Stimulated activated naive CD8-positive, alpha-beta T cell treated with anti-CD3 and anti-CD28 coated beads, Interleukin-15, Interleukin-2, amounts not matched to agents 100 ng/mL and 50 ng/mL, for 24 hours (primary cell): Measurements from ENCODE around the gene ZNF337.
"Not testable (repeated sequence)": the region's sequence is repeated elsewhere in the genome, so short reads cannot be mapped to it uniquely, and the experiment has no call there.

Experiments used
- H3K27ac Mint-ChIP-seq: one replicate; pipeline ENCODE4 v1.8.0; 2021; ENCODE audit warnings: mild to moderate bottlenecking, mixed read lengths
- H3K27me3 Mint-ChIP-seq: one replicate; pipeline ENCODE4 v1.8.0; 2021; ENCODE audit warnings: mixed read lengths
- H3K36me3 Mint-ChIP-seq: one replicate; pipeline ENCODE4 v1.8.0; 2021; ENCODE audit warnings: low read depth, mixed read lengths
- H3K4me1 Mint-ChIP-seq: one replicate; pipeline ENCODE4 v1.8.0; 2021; ENCODE audit warnings: low read depth, mixed read lengths
- H3K4me3 Mint-ChIP-seq: one replicate; pipeline ENCODE4 v1.8.0; 2021; ENCODE audit warnings: mild to moderate bottlenecking, mixed read lengths
- H3K9me3 Mint-ChIP-seq: one replicate; pipeline ENCODE4 v1.8.0; 2021; ENCODE audit warnings: mixed read lengths

ZNF337 gene

GRCh38 chr20:25675161-25675560 lies 21.5 kb downstream of the ZNF337 start:
- no peaks in the 10 kb centered on the region for H3K4me1 Mint-ChIP-seq
- H3K36me3 Mint-ChIP-seq: peaks cover 81% of the 10 kb centered on the region
- no peak overlapping the region for H3K27ac Mint-ChIP-seq
- peaks cover 3% of the 10 kb centered on the region for H3K9me3 Mint-ChIP-seq
- H3K27me3 Mint-ChIP-seq: no peaks in the 10 kb centered on the region
- H3K4me3 Mint-ChIP-seq: no peak overlapping the region

- Mint-ChIP-seq H3K27me3 (no peaks in the 10 kb centered on the region), H3K36me3 (peaks cover 60% of the 10 kb centered on the region), H3K9me3 (peaks cover 3% of the 10 kb centered on the region), H3K4me3 (no peak overlapping the region), H3K27ac (no peak overlapping the region), H3K4me1 (no peaks in the 10 kb centered on the region)
Measured at GRCh38 chr20:25672659-25673235, 23.9 kb downstream of the ZNF337 start.

- Mint-ChIP-seq H3K36me3 (peaks cover 31% of the 10 kb centered on the region), H3K4me3 (no peak overlapping the region), H3K27ac (no peak overlapping the region), H3K9me3 (peaks cover 3% of the 10 kb centered on the region), H3K27me3 (no peaks in the 10 kb centered on the region), H3K4me1 (no peaks in the 10 kb centered on the region)
Measured at GRCh38 chr20:25669826-25670422, 26.7 kb downstream of the ZNF337 start.

GRCh38 chr20:25668446-25668845 lies 28.2 kb downstream of the ZNF337 start:
- Mint-ChIP-seq H3K36me3 (peaks cover 16% of the 10 kb centered on the region), H3K4me3 (no peak overlapping the region), H3K9me3 (peaks cover 3% of the 10 kb centered on the region), H3K27ac (no peak overlapping the region), H3K27me3 (no peaks in the 10 kb centered on the region), H3K4me1 (no peaks in the 10 kb centered on the region)

GRCh38 chr20:25659999-25660398 lies 36.7 kb downstream of the ZNF337 start:
- Mint-ChIP-seq H3K9me3 (no peaks in the 10 kb centered on the region), H3K27me3 (no peaks in the 10 kb centered on the region), H3K4me3 (no peak overlapping the region), H3K4me1 (no peaks in the 10 kb centered on the region), H3K36me3 (peaks cover 18% of the 10 kb centered on the region), H3K27ac (no peak overlapping the region)

GRCh38 chr20:25654487-25654886 lies 42.2 kb downstream of the ZNF337 start:
- Mint-ChIP-seq H3K27me3 (no peaks in the 10 kb centered on the region), H3K4me1 (no peaks in the 10 kb centered on the region), H3K9me3 (no peaks in the 10 kb centered on the region), H3K4me3 (no peak overlapping the region), H3K27ac (no peak overlapping the region), H3K36me3 (peaks cover 23% of the 10 kb centered on the region)

- not testable (repeated sequence) for H3K27me3 Mint-ChIP-seq, H3K9me3 Mint-ChIP-seq, H3K4me3 Mint-ChIP-seq, H3K27ac Mint-ChIP-seq, H3K4me1 Mint-ChIP-seq
- H3K36me3 Mint-ChIP-seq: peaks cover 18% of the 10 kb centered on the region
Measured at GRCh38 chr20:25652866-25653265, 43.8 kb downstream of the ZNF337 start.

- Mint-ChIP-seq H3K4me3 (no peak overlapping the region), H3K36me3 (peaks cover 10% of the 10 kb centered on the region), H3K4me1 (peaks cover 5% of the 10 kb centered on the region), H3K27ac (no peak overlapping the region), H3K9me3 (no peaks in the 10 kb centered on the region), H3K27me3 (no peaks in the 10 kb centered on the region)
Measured at GRCh38 chr20:25644814-25645213, 51.8 kb downstream of the ZNF337 start.

GRCh38 chr20:25643716-25644115 lies 52.9 kb downstream of the ZNF337 start:
- Mint-ChIP-seq H3K27me3 (no peaks in the 10 kb centered on the region), H3K9me3 (no peaks in the 10 kb centered on the region), H3K27ac (no peak overlapping the region), H3K36me3 (peaks cover 10% of the 10 kb centered on the region), H3K4me1 (peaks cover 5% of the 10 kb centered on the region), H3K4me3 (no peak overlapping the region)

- H3K9me3 Mint-ChIP-seq: peaks cover 4% of the 10 kb centered on the region
- no peak overlapping the region for H3K27ac Mint-ChIP-seq
- H3K4me3 Mint-ChIP-seq: no peak overlapping the region
- no peaks in the 10 kb centered on the region for H3K27me3 Mint-ChIP-seq
- peaks cover 7% of the 10 kb centered on the region for H3K4me1 Mint-ChIP-seq
- H3K36me3 Mint-ChIP-seq: peaks cover 34% of the 10 kb centered on the region
Measured at GRCh38 chr20:25637247-25637646, 59.4 kb downstream of the ZNF337 start.

- H3K4me3 Mint-ChIP-seq: no peak overlapping the region
Measured at GRCh38 chr20:25632940-25633790, 63.5 kb downstream of the ZNF337 start.

GRCh38 chr20:25630615-25631014 lies 66.0 kb downstream of the ZNF337 start:
- Mint-ChIP-seq H3K36me3 (peaks cover 32% of the 10 kb centered on the region), H3K4me1 (peaks cover 22% of the 10 kb centered on the region)
- not testable (repeated sequence) for H3K27ac Mint-ChIP-seq

More at GRCh38 chr20:25632940-25633790, 63.5 kb downstream of the ZNF337 start:
- no peaks in the 10 kb centered on the region for H3K27me3 Mint-ChIP-seq
- no peak overlapping the region for H3K27ac Mint-ChIP-seq
- H3K4me1 Mint-ChIP-seq: peaks cover 22% of the 10 kb centered on the region
- H3K9me3 Mint-ChIP-seq: peaks cover 4% of the 10 kb centered on the region
- peaks cover 39% of the 10 kb centered on the region for H3K36me3 Mint-ChIP-seq

GRCh38 chr20:25629816-25630499 lies 66.7 kb downstream of the ZNF337 start:
- no peaks in the 10 kb centered on the region for H3K9me3 Mint-ChIP-seq
- H3K27me3 Mint-ChIP-seq: no peaks in the 10 kb centered on the region
- no peak overlapping the region for H3K27ac Mint-ChIP-seq
- H3K36me3 Mint-ChIP-seq: peaks cover 25% of the 10 kb centered on the region
- peaks cover 22% of the 10 kb centered on the region for H3K4me1 Mint-ChIP-seq
- no peak overlapping the region for H3K4me3 Mint-ChIP-seq

More at GRCh38 chr20:25630615-25631014, 66.0 kb downstream of the ZNF337 start:
- H3K27me3 Mint-ChIP-seq, H3K9me3 Mint-ChIP-seq, H3K4me3 Mint-ChIP-seq: not testable (repeated sequence)

GRCh38 chr20:25626779-25627178 lies 69.9 kb downstream of the ZNF337 start:
- Mint-ChIP-seq H3K36me3 (peaks cover 27% of the 10 kb centered on the region), H3K9me3 (no peaks in the 10 kb centered on the region), H3K27ac (no peak overlapping the region), H3K27me3 (no peaks in the 10 kb centered on the region), H3K4me3 (no peak overlapping the region), H3K4me1 (peaks cover 37% of the 10 kb centered on the region)

- H3K4me1 Mint-ChIP-seq: peaks cover 28% of the 10 kb centered on the region
- H3K36me3 Mint-ChIP-seq: peaks cover 43% of the 10 kb centered on the region
- peak overlapping the region; percentile 89 for H3K4me3 Mint-ChIP-seq
- no peaks in the 10 kb centered on the region for H3K9me3 Mint-ChIP-seq
- H3K27me3 Mint-ChIP-seq: no peaks in the 10 kb centered on the region
- peak overlapping the region; percentile 96 for H3K27ac Mint-ChIP-seq
Measured at GRCh38 chr20:25624500-25624939, 72.1 kb downstream of the ZNF337 start.
